Measurements from ENCODE around the gene C22orf15. TPM values are rescaled to one million over a fixed set of nuclear protein-coding genes. Genes with fewer than 3 reads are reported as not detected.
A peak's percentile ranks its signal among the peaks of the same experiment; 100 is the strongest.

The C22orf15 gene
- total RNA-seq, 1 donor from 2014 or later: not detected

DNA sequence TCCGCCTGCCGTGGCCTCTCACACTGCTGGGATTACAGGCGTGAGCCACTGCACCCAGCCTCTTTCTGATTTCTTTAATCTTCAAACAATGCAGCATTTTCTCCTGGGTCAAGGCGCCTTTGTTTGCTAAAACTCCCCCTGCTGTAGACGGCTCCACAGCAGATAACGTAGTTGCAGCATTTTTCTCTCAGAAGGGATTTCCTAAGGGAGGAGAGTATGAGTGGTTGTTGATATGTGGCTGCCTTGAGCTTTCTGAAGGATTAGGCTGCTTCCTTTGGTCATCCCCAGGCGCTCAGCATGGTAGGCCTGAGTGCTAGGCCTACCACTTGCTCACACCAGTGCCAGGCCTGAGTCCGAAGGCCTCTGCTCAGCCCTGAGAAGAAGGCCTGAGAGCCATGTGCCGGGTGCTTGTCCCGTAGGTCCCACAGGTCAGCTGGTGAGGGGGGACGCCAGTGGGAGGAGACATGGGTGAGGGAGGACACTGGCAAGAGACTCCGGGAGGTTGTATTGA, 42.0 kb downstream of the C22orf15 start:
- peak; percentile 81 for DNase-seq (ENCODE audit: low spot score)
- TF ChIP-seq, protein P1, sequence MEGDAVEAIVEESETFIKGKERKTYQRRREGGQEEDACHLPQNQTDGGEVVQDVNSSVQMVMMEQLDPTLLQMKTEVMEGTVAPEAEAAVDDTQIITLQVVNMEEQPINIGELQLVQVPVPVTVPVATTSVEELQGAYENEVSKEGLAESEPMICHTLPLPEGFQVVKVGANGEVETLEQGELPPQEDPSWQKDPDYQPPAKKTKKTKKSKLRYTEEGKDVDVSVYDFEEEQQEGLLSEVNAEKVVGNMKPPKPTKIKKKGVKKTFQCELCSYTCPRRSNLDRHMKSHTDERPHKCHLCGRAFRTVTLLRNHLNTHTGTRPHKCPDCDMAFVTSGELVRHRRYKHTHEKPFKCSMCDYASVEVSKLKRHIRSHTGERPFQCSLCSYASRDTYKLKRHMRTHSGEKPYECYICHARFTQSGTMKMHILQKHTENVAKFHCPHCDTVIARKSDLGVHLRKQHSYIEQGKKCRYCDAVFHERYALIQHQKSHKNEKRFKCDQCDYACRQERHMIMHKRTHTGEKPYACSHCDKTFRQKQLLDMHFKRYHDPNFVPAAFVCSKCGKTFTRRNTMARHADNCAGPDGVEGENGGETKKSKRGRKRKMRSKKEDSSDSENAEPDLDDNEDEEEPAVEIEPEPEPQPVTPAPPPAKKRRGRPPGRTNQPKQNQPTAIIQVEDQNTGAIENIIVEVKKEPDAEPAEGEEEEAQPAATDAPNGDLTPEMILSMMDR (IDR thresholded peaks at IDR 0.05): no peak
- no peaks in the 10 kb centered on the region for H3K27me3 Mint-ChIP-seq (ENCODE audit: low read depth)
- H3K4me3 Mint-ChIP-seq (ENCODE audit: unreplicated experiment): no peak overlapping the region
- no peaks in the 10 kb centered on the region for H3K4me1 Mint-ChIP-seq (ENCODE audit: low read depth)
- no peak overlapping the region for H3K27ac Mint-ChIP-seq (ENCODE audit: unreplicated experiment)
- H3K9me3 Mint-ChIP-seq (ENCODE audit: low read depth): no peaks in the 10 kb centered on the region
- peaks cover 46% of the 10 kb centered on the region for H3K36me3 Mint-ChIP-seq (ENCODE audit: low read depth)

DNA sequence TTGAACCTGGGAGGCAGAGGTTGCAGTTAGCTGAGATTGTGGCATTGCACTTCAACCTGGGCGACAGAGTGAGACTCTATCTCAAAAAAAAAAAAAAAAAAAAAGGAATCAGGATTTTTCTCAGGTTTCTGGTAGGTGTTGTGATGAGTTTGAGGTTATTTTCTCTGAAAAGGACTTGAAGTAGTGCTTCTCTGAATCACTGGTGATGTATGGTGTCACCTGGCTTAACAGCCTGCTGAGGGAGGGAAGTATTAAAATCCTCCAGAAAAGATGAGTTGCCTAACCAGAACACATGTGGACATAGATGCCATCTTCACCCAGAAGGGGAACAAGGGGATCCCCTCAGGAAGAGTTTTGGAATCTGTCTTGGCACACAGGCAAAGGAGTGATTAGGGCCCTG, 44.0 kb downstream of the C22orf15 start:
- no peak for DNase-seq (ENCODE audit: low spot score)
- Mint-ChIP-seq H3K4me1 (ENCODE audit: low read depth) (no peaks in the 10 kb centered on the region), H3K9me3 (ENCODE audit: low read depth) (no peaks in the 10 kb centered on the region), H3K36me3 (ENCODE audit: low read depth) (peaks cover 39% of the 10 kb centered on the region), H3K4me3 (ENCODE audit: unreplicated experiment) (no peak overlapping the region), H3K27ac (ENCODE audit: unreplicated experiment) (no peak overlapping the region), H3K27me3 (ENCODE audit: low read depth) (no peaks in the 10 kb centered on the region)
- TF ChIP-seq, protein P1 (IDR thresholded peaks at IDR 0.05): no peak

GRCh38 chr22:23812378-23812777, 49.6 kb downstream of the C22orf15 start:
- Mint-ChIP-seq H3K4me1 (ENCODE audit: low read depth) (peaks cover 8% of the 10 kb centered on the region), H3K4me3 (ENCODE audit: unreplicated experiment) (no peak overlapping the region), H3K27me3 (ENCODE audit: low read depth) (no peaks in the 10 kb centered on the region), H3K27ac (ENCODE audit: unreplicated experiment) (no peak overlapping the region), H3K36me3 (ENCODE audit: low read depth) (peaks cover 31% of the 10 kb centered on the region), H3K9me3 (ENCODE audit: low read depth) (no peaks in the 10 kb centered on the region)
- TF ChIP-seq, protein P1 (IDR thresholded peaks at IDR 0.05): no peak
- no peak for DNase-seq (ENCODE audit: low spot score)

Other genes starting within 250 kb of the C22orf15 start
- not detected in 3 replicates for gene IGLL1, start 182.7 kb upstream of the C22orf15 start, total RNA-seq
- gene DRICH1, start 130.7 kb upstream of the C22orf15 start, total RNA-seq: not detected in 3 replicates
- not detected in 3 replicates for gene RGL4, start 72.0 kb upstream of the C22orf15 start, total RNA-seq
- 11.9 to 12.8 TPM (median 12.1 TPM) in 3 replicates for gene ZNF70, start 11.9 kb upstream of the C22orf15 start, total RNA-seq
- not detected in 3 replicates for gene VPREB3, start 8.6 kb upstream of the C22orf15 start, total RNA-seq
- gene CHCHD10, start 5.0 kb downstream of the C22orf15 start, total RNA-seq: 42.6 to 78.5 TPM (median 62.2 TPM) in 3 replicates
- gene MMP11, start 9.9 kb downstream of the C22orf15 start, total RNA-seq: 68.4 to 172 TPM (median 169 TPM) in 3 replicates
- 102 to 133 TPM (median 114 TPM) in 3 replicates for gene SMARCB1, start 24.0 kb downstream of the C22orf15 start, total RNA-seq
- gene DERL3, start 76.0 kb downstream of the C22orf15 start, total RNA-seq: 1.3 to 4.6 TPM (median 2.0 TPM) in 3 replicates
- 14.5 to 14.9 TPM (median 14.8 TPM) in 3 replicates for gene SLC2A11, start 94.9 kb downstream of the C22orf15 start, total RNA-seq
- gene MIF, start 131.4 kb downstream of the C22orf15 start, total RNA-seq: 466 to 518 TPM (median 502 TPM) in 3 replicates
- gene GSTT2B, start 198.2 kb downstream of the C22orf15 start, total RNA-seq: 1.8 to 2.9 TPM in 2 of 3 replicates, not detected in the other
- not detected in 3 replicates for gene DDTL, start 203.9 kb downstream of the C22orf15 start, total RNA-seq
- gene DDT, start 211.5 kb downstream of the C22orf15 start, total RNA-seq: 93.1 to 102 TPM (median 101 TPM) in 3 replicates
- gene GSTT2, start 217.1 kb downstream of the C22orf15 start, total RNA-seq: not detected in 3 replicates
- gene GSTT4, start 242.5 kb downstream of the C22orf15 start, total RNA-seq: not detected in 3 replicates
- 38.5 to 43.7 TPM (median 43.0 TPM) in 3 replicates for gene CABIN1, start 248.3 kb downstream of the C22orf15 start, total RNA-seq